ENCODE measurements around the gene VASP. TPM values are rescaled to one million over a fixed set of nuclear protein-coding genes. Genes with fewer than 3 reads are reported as not detected.

The VASP gene
- total and polyA plus RNA-seq, 2 of the 13 experiments (the other 11 are each of a cell fraction or from before 2014, with no cell fraction given) = 41.8 to 67.1 TPM

GRCh38 chr19:45508861-45509691, 1.8 kb downstream of the VASP start (continued):
- TF ChIP-seq, protein P1, sequence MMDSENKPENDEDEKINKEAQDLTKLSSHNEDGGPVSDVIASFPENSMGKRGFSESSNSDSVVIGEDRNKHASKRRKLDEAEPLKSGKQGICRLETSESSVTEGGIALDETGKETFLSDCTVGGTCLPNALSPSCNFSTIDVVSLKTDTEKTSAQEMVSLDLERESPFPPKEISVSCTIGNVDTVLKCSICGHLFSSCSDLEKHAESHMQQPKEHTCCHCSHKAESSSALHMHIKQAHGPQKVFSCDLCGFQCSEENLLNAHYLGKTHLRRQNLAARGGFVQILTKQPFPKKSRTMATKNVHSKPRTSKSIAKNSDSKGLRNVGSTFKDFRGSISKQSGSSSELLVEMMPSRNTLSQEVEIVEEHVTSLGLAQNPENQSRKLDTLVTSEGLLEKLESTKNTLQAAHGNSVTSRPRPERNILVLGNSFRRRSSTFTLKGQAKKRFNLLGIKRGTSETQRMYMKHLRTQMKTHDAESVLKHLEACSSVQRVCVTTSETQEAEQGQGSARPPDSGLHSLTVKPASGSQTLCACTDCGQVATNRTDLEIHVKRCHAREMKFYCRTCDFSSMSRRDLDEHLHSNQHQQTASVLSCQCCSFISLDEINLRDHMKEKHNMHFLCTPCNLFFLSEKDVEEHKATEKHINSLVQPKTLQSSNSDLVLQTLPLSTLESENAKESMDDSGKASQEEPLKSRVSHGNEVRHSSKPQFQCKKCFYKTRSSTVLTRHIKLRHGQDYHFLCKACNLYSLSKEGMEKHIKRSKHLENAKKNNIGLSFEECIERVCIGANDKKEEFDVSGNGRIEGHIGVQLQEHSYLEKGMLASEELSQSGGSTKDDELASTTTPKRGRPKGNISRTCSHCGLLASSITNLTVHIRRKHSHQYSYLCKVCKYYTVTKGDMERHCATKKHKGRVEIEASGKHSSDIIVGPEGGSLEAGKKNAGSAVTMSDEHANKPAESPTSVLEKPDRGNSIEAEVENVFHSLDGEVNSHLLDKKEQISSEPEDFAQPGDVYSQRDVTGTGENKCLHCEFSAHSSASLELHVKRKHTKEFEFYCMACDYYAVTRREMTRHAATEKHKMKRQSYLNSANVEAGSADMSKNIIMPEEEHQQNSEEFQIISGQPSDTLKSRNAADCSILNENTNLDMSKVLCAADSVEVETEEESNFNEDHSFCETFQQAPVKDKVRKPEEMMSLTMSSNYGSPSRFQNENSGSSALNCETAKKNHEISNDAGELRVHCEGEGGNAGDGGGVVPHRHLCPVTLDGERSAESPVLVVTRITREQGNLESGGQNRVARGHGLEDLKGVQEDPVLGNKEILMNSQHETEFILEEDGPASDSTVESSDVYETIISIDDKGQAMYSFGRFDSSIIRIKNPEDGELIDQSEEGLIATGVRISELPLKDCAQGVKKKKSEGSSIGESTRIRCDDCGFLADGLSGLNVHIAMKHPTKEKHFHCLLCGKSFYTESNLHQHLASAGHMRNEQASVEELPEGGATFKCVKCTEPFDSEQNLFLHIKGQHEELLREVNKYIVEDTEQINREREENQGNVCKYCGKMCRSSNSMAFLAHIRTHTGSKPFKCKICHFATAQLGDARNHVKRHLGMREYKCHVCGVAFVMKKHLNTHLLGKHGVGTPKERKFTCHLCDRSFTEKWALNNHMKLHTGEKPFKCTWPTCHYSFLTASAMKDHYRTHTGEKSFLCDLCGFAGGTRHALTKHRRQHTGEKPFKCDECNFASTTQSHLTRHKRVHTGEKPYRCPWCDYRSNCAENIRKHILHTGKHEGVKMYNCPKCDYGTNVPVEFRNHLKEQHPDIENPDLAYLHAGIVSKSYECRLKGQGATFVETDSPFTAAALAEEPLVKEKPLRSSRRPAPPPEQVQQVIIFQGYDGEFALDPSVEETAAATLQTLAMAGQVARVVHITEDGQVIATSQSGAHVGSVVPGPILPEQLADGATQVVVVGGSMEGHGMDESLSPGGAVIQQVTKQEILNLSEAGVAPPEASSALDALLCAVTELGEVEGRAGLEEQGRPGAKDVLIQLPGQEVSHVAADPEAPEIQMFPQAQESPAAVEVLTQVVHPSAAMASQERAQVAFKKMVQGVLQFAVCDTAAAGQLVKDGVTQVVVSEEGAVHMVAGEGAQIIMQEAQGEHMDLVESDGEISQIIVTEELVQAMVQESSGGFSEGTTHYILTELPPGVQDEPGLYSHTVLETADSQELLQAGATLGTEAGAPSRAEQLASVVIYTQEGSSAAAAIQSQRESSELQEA (CRISPR knock-in tag; IDR thresholded peaks at IDR 0.05; ENCODE audit: not compliant biosample characterization) = no peak
- TF ChIP-seq ZSCAN21 (CRISPR knock-in tag; IDR thresholded peaks at IDR 0.05; ENCODE audit: borderline replicate concordance) (no peak), ZNF572 (CRISPR knock-in tag; IDR thresholded peaks at IDR 0.05) (no peak), SMAD3 (CRISPR knock-in tag; IDR thresholded peaks at IDR 0.05) (no peak), SIN3A (IDR thresholded peaks at IDR 0.05; ENCODE audit: borderline replicate concordance, low read depth, low read length) (no peak), ZNF552 (CRISPR knock-in tag; IDR thresholded peaks at IDR 0.05; ENCODE audit: borderline replicate concordance) (no peak), ZNF891 (CRISPR knock-in tag; IDR thresholded peaks at IDR 0.05) (no peak), ZNF775 (CRISPR knock-in tag; IDR thresholded peaks at IDR 0.05; ENCODE audit: borderline replicate concordance) (no peak), ZNF292 (CRISPR knock-in tag; IDR thresholded peaks at IDR 0.05; ENCODE audit: borderline replicate concordance, low read depth) (no peak), ZSCAN31 (CRISPR knock-in tag; IDR thresholded peaks at IDR 0.05; ENCODE audit: low read depth) (no peak), SRSF1 (optimal IDR thresholded peaks at IDR 0.05; ENCODE audit: low read depth, low read length) (no peak), ZNF564 (CRISPR knock-in tag; IDR thresholded peaks at IDR 0.05) (no peak)
- TF ChIP-seq, protein P2, sequence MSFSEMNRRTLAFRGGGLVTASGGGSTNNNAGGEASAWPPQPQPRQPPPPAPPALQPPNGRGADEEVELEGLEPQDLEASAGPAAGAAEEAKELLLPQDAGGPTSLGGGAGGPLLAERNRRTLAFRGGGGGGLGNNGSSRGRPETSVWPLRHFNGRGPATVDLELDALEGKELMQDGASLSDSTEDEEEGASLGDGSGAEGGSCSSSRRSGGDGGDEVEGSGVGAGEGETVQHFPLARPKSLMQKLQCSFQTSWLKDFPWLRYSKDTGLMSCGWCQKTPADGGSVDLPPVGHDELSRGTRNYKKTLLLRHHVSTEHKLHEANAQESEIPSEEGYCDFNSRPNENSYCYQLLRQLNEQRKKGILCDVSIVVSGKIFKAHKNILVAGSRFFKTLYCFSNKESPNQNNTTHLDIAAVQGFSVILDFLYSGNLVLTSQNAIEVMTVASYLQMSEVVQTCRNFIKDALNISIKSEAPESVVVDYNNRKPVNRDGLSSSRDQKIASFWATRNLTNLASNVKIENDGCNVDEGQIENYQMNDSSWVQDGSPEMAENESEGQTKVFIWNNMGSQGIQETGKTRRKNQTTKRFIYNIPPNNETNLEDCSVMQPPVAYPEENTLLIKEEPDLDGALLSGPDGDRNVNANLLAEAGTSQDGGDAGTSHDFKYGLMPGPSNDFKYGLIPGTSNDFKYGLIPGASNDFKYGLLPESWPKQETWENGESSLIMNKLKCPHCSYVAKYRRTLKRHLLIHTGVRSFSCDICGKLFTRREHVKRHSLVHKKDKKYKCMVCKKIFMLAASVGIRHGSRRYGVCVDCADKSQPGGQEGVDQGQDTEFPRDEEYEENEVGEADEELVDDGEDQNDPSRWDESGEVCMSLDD (CRISPR knock-in tag; IDR thresholded peaks at IDR 0.05; ENCODE audit: borderline replicate concordance) = no peak; the same call in 1 of the 2 replicates
- TF ChIP-seq, protein P3, sequence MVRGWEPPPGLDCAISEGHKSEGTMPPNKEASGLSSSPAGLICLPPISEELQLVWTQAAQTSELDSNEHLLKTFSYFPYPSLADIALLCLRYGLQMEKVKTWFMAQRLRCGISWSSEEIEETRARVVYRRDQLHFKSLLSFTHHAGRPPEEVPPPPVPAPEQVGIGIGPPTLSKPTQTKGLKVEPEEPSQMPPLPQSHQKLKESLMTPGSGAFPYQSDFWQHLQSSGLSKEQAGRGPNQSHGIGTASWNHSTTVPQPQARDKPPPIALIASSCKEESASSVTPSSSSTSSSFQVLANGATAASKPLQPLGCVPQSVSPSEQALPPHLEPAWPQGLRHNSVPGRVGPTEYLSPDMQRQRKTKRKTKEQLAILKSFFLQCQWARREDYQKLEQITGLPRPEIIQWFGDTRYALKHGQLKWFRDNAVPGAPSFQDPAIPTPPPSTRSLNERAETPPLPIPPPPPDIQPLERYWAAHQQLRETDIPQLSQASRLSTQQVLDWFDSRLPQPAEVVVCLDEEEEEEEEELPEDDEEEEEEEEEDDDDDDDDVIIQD (CRISPR knock-in tag; IDR thresholded peaks at IDR 0.05; ENCODE audit: low read depth) = peak; percentile 52; the same call in 1 of the 2 replicates
